ENCODE data around the gene ITPA.

The ITPA gene

DNA sequence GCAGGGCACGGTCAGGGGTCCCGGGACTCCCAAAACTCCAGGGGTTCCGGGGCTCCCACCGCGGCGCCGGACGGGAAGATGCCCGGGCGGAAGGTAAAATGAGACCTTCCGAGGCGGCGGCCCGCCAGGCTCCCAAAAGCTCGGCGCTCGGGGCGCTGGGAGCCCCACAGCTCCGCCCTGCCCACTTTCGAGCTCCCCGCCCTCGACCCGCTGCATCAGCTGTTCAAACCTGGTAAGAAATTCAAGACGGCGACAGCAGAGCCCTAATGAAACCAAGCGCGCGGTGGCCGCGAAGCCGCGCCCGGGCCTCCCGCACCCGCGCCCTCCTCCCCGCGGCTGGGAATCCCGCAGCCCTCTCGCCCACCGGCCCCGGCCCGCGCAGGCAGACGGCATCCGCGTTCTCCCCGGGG, 29.3 kb downstream of the ITPA start:
- no peaks in the 10 kb centered on the region for H3K9me3 Mint-ChIP-seq
- H3K4me1 Mint-ChIP-seq (ENCODE audit: low read depth): peaks cover 12% of the 10 kb centered on the region
- no peaks in the 10 kb centered on the region for H3K36me3 Mint-ChIP-seq (ENCODE audit: low read depth)
- no peak overlapping the region for H3K27ac Mint-ChIP-seq
- peaks cover 62% of the 10 kb centered on the region for H3K27me3 Mint-ChIP-seq
- H3K4me3 Mint-ChIP-seq: peak overlapping the region; percentile 80
- peak; percentile 67 for DNase-seq

DNA sequence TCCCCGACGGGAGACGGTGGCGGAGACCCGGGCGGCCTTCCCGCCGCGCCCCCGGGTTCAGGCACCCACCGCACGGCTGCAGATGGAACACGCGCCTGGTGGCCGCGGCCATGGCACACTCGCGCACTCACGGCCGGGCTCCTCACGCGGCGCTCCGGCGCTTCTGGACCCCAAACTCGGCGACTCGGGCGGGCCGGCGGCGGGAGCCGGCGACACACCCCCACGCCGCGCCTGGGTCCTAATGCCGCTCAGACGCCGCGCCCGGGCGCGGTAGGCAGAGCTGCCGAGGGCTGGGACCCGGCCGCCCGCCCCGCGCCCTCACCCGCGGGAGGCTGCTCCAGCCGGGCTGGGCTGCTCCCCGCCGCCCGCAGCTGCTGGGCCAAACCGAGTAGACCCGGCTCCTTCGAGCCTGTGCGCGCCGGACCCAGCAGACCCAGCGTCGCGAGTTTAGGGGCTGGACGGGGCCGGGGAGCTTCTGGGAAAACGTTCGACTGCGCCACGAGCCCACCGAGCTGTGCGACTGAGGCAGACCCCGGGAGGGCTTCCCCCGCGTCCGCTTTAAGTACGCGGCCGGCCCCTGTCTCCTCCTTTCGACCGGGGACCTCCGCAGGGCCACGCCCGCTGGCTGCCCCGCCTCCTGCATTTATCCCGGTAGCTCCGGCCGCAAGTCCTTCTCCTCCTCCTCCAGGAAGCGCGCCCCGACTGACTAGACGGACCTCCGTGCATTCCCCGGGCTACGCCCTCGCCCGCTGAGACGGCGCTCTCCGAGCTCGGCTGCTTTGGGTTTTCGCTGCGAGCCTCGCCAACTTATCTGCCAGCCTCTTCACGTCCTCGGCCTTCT, 29.9 kb downstream of the ITPA start, which contains the start of gene SLC4A11:
TSS of gene SLC4A11 (minus strand) at position 165 of the 841 bp plus-strand sequence. CDS start at position 112, 53 bp downstream.
- Mint-ChIP-seq H3K4me1 (ENCODE audit: low read depth) (peaks cover 12% of the 10 kb centered on the region), H3K27me3 (peaks cover 62% of the 10 kb centered on the region), H3K9me3 (no peaks in the 10 kb centered on the region), H3K36me3 (ENCODE audit: low read depth) (no peaks in the 10 kb centered on the region), H3K4me3 (peak within 1 kb of the TSS; percentile 80), H3K27ac (no peak within 1 kb of the TSS)
- DNase-seq: peak; percentile 64

DNA sequence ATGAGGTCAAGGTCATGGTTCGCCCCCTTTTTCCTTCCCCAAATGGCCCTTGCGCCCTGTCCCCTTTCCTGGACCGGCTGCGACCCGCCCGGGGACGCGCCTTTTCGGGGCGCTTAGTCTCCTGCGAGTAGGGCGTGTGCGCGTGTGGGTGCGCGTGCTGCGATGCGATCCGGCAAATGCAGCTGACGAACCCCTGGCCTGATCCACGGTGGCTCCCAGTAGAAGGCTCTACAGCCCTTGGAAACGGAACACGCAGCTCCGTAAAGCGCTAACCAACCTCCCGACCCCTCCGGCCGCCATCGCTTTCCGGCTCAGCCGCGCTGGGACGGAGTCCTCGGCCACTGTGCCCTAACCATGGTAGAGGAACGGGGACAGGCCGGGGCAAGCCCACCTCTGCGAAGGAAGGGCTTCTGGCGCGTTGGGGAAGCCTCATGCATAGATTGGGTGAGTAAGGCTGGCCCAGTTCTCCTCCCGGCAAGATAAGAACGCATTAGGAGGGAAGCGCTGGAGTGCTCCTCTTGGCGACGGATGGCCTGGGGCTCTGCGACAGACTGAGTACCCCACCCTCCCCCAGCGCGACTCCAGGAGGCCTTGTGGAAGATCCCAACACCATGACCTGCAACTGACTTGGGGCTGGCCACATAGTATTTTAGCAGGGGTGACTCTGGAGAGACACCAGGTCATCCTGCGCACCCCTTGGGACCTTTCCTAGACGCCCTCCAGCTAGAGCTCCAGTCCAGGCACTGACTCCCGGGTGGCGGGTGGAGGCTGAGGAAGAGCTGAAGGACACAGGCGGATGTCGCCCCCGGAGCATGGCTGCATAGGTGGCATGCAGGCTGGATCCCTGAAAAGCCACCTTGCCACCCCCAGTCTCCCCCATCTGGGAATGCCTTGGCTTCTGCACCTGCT, 30.8 kb downstream of the ITPA start:
- Mint-ChIP-seq H3K27ac (no peak overlapping the region), H3K36me3 (ENCODE audit: low read depth) (no peaks in the 10 kb centered on the region), H3K4me1 (ENCODE audit: low read depth) (peaks cover 12% of the 10 kb centered on the region), H3K27me3 (peaks cover 64% of the 10 kb centered on the region), H3K4me3 (peak overlapping the region; percentile 76), H3K9me3 (no peaks in the 10 kb centered on the region)
- DNase-seq: peak; percentile 49

DNA sequence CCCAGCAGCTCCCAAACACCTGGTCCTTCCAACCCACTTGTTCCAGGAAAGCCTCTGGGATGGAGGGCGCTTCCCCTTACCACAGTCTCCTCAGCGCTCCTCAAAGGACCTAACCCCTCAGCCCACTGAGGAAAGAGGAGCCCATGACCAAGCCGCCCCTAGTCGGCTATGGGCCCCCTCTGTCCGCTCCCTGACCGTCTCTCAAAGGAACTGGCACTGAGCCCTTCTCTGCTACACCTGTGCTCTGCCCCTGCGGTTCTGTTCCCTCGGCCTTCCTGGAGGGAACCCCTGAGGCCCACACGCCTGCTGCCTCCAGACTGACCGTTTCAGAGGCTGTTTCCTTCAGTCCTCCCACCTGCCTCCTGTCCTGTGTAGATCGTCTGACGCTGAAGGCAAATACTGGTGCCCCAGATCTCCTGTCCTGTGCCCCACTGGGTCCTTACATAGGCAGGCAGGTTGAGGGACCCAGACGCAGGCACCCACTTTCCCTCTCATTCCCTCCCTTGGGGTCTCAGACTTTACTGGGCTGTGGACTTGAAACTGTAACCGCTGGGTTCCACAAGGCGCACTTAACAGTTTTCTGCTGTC, 31.6 kb downstream of the ITPA start:
- Mint-ChIP-seq H3K4me3 (no peak overlapping the region), H3K27me3 (peaks cover 57% of the 10 kb centered on the region), H3K4me1 (ENCODE audit: low read depth) (peaks cover 12% of the 10 kb centered on the region), H3K9me3 (no peaks in the 10 kb centered on the region), H3K27ac (no peak overlapping the region), H3K36me3 (ENCODE audit: low read depth) (no peaks in the 10 kb centered on the region)
- no peak for DNase-seq

DNA sequence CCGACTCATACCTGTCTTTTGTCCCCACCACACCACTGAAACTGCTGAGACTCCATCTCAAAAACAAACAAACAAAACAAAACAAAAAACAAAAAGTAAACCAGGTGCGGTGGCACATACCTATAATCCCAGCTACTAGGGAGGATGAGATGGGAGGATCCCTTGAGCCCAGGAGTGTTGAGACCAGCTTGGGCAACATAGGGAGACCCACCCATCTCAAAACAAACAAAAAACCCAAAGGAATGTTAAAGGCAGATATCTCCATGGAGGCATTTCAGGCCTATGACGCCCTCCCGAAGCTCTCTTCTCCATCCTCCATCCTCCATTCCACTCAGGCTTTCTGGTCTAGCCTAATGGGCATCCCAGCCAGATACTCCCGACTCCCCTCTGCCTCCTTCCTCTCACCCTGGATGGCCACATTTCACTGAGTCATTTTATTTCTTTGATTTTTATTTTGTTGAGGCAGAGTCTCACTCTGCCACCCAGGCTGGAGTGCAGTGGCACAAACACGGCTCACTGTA, 32.9 kb downstream of the ITPA start:
- Mint-ChIP-seq H3K36me3 (ENCODE audit: low read depth) (no peaks in the 10 kb centered on the region), H3K27me3 (peaks cover 48% of the 10 kb centered on the region), H3K9me3 (no peaks in the 10 kb centered on the region), H3K4me1 (ENCODE audit: low read depth) (peaks cover 12% of the 10 kb centered on the region), H3K4me3 (no peak overlapping the region), H3K27ac (no peak overlapping the region)
- no peak for DNase-seq

DNA sequence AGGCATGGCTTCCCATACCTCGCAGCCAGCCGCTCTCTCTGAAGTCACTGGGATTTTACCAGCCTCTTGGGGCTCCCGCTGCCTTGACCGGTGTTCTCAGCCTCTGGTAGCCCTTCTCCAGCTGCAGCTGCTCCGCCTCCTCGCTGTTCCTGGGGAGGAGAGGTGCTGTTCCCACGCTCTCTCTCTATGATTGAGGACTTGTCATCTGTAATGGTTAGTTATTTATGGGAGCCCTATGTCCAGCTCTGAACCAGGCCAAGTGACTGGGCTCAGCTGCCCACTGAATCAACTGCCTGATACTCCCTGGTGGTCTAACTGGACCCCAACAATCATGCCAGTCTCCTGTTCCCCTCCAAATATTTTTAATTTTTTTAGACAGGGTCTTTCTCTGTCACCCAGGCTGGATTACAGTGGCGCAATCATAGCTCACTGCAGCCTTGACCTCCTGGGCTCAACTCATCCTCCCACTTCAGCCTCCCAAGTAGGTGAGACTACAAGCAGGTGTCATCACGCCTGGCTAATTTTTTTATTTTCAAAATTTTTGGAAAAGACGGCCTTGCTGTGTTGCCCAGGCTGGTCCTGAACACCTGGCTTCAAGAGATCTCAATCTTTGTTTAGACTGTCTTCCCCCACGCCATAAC, 34.5 kb downstream of the ITPA start:
- no peak for DNase-seq
- H3K27ac Mint-ChIP-seq: no peak overlapping the region
- H3K4me3 Mint-ChIP-seq: no peak overlapping the region
- H3K27me3 Mint-ChIP-seq: peaks cover 49% of the 10 kb centered on the region
- peaks cover 9% of the 10 kb centered on the region for H3K4me1 Mint-ChIP-seq (ENCODE audit: low read depth)
- H3K9me3 Mint-ChIP-seq: no peaks in the 10 kb centered on the region
- no peaks in the 10 kb centered on the region for H3K36me3 Mint-ChIP-seq (ENCODE audit: low read depth)

DNA sequence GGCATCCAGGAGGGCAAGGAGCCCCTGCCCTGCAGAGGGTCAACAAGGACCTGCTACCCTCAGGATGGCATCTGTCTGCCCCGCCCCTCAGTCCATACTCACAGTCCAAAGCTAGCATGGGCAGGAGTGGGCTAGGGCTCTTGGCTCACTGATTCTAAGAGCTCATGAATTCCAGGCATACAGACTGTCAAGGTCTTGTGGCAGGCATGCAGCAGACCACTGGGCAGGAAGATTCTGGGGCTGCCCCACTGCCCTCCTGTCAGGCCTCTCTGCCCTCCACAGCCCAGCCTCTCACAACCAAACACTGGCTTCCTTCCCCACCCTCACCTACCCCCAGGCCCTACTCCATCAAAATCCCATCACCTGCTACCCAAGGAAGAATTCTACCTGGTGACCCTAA, 35.3 kb downstream of the ITPA start:
- no peak for DNase-seq
- H3K9me3 Mint-ChIP-seq: no peaks in the 10 kb centered on the region
- no peak overlapping the region for H3K4me3 Mint-ChIP-seq
- no peaks in the 10 kb centered on the region for H3K36me3 Mint-ChIP-seq (ENCODE audit: low read depth)
- peaks cover 8% of the 10 kb centered on the region for H3K4me1 Mint-ChIP-seq (ENCODE audit: low read depth)
- H3K27me3 Mint-ChIP-seq: peaks cover 48% of the 10 kb centered on the region
- H3K27ac Mint-ChIP-seq: no peak overlapping the region

DNA sequence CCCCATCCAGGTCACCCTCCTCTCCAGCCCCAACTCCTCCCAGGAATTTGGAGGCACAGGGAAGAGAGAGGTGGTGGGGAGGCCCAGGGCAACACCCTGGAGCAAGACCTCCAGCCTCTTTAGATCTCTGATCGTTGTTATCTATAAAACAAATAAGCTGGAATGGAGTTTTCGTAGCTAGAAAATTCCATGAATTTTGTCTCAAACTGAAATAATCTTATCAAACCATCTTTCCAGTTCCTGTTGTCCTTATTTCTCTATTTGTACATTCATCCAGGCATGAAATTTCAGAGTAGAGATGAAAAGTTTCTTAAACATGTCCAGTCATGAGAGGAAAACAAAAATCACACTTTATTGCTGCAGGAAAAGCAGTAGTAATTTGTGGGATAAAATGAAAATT, 35.9 kb downstream of the ITPA start:
- H3K9me3 Mint-ChIP-seq: no peaks in the 10 kb centered on the region
- no peak for DNase-seq
- H3K27me3 Mint-ChIP-seq: peaks cover 48% of the 10 kb centered on the region
- no peak overlapping the region for H3K4me3 Mint-ChIP-seq
- H3K36me3 Mint-ChIP-seq (ENCODE audit: low read depth): no peaks in the 10 kb centered on the region
- H3K4me1 Mint-ChIP-seq (ENCODE audit: low read depth): peaks cover 4% of the 10 kb centered on the region
- H3K27ac Mint-ChIP-seq: no peak overlapping the region

DNA sequence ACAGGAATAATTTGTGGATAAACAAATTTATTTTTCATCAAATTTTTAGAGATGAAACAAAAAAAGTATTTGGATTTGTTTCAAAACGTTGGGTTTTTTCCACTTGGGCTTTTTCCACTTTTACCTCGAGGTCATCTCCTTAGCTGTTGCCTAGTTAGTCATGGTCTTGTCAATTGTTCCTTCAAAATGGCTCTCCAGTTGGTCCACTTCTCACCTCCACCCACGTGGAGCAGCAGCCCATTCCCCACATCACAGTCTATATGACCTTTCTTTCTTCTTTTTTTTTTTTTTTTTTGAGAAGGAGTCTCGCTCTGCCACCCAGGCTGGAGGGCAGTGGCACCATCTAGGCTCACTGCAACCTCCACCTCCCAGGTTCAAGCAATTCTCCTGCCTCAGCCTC, 36.4 kb downstream of the ITPA start:
- Mint-ChIP-seq H3K27me3 (peaks cover 47% of the 10 kb centered on the region), H3K27ac (no peak overlapping the region)

DNA sequence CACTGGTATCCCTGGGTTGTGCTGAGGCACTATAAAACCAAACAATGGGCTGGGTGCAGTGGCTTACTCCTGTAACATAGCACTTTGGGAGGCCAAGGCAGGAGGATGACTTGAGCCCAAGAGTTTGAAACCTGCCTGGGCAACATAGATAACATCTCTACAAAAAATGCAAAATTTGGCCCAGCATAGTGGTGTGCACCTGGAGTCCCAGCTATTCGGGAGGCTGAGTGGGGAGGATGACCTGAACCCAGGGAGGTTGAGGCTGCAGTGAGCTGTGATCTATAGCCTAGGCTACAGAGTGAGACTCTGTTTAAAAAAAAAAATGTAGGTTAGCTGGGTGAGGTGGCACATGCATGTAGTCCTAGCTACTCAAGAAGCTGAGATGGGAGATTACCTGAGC, 37.4 kb downstream of the ITPA start:
- no peaks in the 10 kb centered on the region for H3K36me3 Mint-ChIP-seq (ENCODE audit: low read depth)
- H3K27me3 Mint-ChIP-seq: peaks cover 38% of the 10 kb centered on the region
- H3K4me1 Mint-ChIP-seq (ENCODE audit: low read depth): peaks cover 4% of the 10 kb centered on the region
- no peak overlapping the region for H3K4me3 Mint-ChIP-seq
- no peak for DNase-seq
- H3K27ac Mint-ChIP-seq: no peak overlapping the region
- no peaks in the 10 kb centered on the region for H3K9me3 Mint-ChIP-seq

More for the DNA sequence above, 36.4 kb downstream of the ITPA start:
- Mint-ChIP-seq H3K4me1 (ENCODE audit: low read depth) (peaks cover 4% of the 10 kb centered on the region), H3K9me3 (no peaks in the 10 kb centered on the region), H3K36me3 (ENCODE audit: low read depth) (no peaks in the 10 kb centered on the region), H3K4me3 (no peak overlapping the region)
- no peak for DNase-seq

DNA sequence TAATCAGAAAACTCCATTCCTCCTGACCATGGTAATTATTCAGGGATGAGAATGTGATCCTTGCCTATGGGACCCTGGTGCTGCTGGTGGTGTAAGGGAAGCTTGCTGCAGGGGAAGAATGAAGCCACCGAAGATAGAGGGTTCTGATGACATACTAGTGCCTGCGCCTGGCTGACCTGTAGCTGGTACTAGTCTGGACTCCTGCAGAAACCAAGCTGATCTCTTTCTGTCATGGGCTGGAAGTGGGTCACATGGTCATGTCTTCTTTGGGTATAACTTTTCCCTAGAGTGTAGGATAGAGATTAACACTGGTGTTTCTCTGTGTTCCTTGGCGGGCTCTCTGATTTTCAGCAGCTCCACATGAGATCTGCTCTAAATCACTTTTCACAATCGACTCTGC, 38.3 kb downstream of the ITPA start:
- DNase-seq: no peak
- peaks cover 32% of the 10 kb centered on the region for H3K27me3 Mint-ChIP-seq
- peaks cover 2% of the 10 kb centered on the region for H3K36me3 Mint-ChIP-seq (ENCODE audit: low read depth)
- peaks cover 4% of the 10 kb centered on the region for H3K4me1 Mint-ChIP-seq (ENCODE audit: low read depth)
- no peak overlapping the region for H3K27ac Mint-ChIP-seq
- H3K9me3 Mint-ChIP-seq: no peaks in the 10 kb centered on the region
- no peak overlapping the region for H3K4me3 Mint-ChIP-seq

DNA sequence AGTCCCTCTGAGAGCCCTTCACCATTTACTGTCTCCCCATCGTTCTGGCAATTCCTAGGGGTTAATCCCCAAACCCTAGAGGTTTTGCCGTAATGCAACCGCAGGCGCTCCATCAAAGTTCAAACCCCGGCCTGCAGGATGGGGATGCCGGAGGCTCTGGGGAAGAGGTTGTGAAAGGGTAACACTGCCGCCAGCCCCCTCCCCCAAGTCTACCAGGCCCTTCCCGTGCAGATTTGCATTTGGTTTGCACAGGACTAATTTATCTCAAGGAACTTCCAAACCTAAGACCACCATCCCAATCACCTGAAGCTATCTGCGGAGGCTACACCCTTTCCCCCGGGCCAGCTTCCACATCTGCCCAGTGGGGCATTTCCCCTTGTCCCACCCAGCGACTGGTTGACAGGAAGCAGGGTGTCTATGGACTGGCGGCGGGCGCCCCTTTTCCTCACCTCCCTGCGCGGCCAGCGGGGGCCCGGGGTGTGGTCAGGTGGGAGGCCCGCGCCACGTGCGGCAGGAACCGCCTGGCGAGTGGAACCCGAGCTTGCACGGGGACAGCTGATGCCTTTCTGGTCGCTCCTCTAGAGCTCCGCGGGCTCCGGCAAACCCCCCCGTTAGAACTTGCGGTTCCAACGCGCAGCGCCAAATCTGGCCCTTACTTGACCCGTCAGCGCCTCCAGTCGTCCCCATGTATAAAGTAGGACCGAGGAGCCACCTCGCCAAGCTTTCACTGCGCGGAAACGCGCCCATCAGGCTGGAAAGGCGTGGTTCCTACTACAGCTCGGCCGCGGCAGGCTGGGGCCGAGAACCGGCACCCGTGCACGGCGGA, 39.1 kb downstream of the ITPA start:
- Mint-ChIP-seq H3K4me3 (peak overlapping the region; percentile 44), H3K36me3 (ENCODE audit: low read depth) (peaks cover 2% of the 10 kb centered on the region), H3K27ac (no peak overlapping the region), H3K9me3 (no peaks in the 10 kb centered on the region), H3K4me1 (ENCODE audit: low read depth) (peaks cover 4% of the 10 kb centered on the region), H3K27me3 (peaks cover 32% of the 10 kb centered on the region)
- DNase-seq: peak; percentile 49

DNA sequence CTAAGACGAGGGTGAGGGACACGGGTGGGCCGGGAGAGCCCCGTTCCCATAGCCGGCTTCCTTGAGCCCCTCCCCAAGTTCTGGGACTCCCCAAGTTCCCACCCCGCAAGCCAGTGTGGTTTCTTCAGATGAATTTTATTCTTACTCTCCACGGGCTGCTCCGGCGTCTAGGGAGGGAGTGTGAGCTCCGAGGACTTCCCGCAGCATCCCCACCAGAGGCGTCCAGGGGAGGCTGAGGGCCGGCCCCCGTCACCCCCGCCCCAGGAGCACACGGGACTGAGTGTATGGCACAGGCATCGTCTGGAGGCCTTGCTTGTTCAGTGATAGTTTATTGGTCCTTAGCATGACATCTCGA, 39.7 kb downstream of the ITPA start:
- Mint-ChIP-seq H3K4me3 (peak overlapping the region; percentile 44), H3K9me3 (no peaks in the 10 kb centered on the region), H3K27me3 (peaks cover 32% of the 10 kb centered on the region), H3K27ac (no peak overlapping the region), H3K36me3 (ENCODE audit: low read depth) (peaks cover 2% of the 10 kb centered on the region), H3K4me1 (ENCODE audit: low read depth) (peaks cover 4% of the 10 kb centered on the region)
- DNase-seq: no peak
